Neural progenitor cell (in vitro differentiated cells): ENCODE data around the gene OR2A5. TPM values are rescaled to one million over a fixed set of nuclear protein-coding genes. Genes with fewer than 3 reads are reported as not detected.

Source experiments
- DNase-seq: peaks from one replicate; pipeline ENCODE4 v3.0.0-alpha.2; 2016; ENCODE audit warnings: low spot score
- H2AFZ ChIP-seq: fragments of 200-600 bp; sonication (generic); replicated peaks from 2 replicates; pipeline ENCODE4 v1.6.1; 2016; ENCODE audit warnings: antibody characterized with exemption
- H3F3A ChIP-seq: fragments of 200-600 bp; sonication (generic); 2 replicates; pipeline ENCODE4 v1.6.1; 2016; ENCODE audit warnings: antibody characterized with exemption, low read depth
- H3K27ac ChIP-seq: fragments of 200-600 bp; sonication (generic); 2 replicates; pipeline ENCODE4 v1.5.1; 2016; ENCODE audit warnings: mild to moderate bottlenecking
- H3K27me3 ChIP-seq: fragments of 200-600 bp; sonication (generic); 2 replicates; pipeline ENCODE4 v1.6.1; 2016; ENCODE audit warnings: mild to moderate bottlenecking, moderate library complexity
- H3K36me3 ChIP-seq: fragments of 200-600 bp; sonication (generic); 2 replicates; pipeline ENCODE4 v1.5.1; 2016
- H3K4me1 ChIP-seq: fragments of 200-600 bp; sonication (generic); 2 replicates; pipeline ENCODE4 v1.6.1; 2016; ENCODE audit warnings: mixed run types
- H3K4me2 ChIP-seq: fragments of 200-600 bp; sonication (generic); 2 replicates; pipeline ENCODE4 v1.6.1; 2016
- H3K4me3 ChIP-seq: fragments of 200-600 bp; sonication (generic); 2 replicates; pipeline ENCODE4 v1.5.1; 2016
- H3K79me2 ChIP-seq: fragments of 200-600 bp; sonication (generic); 2 replicates; pipeline ENCODE4 v1.6.1; 2016; ENCODE audit warnings: low read depth
- H3K9ac ChIP-seq: fragments of 200-600 bp; sonication (generic); 2 replicates; pipeline ENCODE4 v1.6.1; 2016
- H3K9me3 ChIP-seq: fragments of 200-600 bp; sonication (generic); 2 replicates; pipeline ENCODE4 v1.5.1; 2016; ENCODE audit warnings: low read depth
- H4K20me1 ChIP-seq: fragments of 200-600 bp; sonication (generic); 2 replicates; pipeline ENCODE4 v1.6.1; 2016; ENCODE audit warnings: low read depth
- H3K27ac Mint-ChIP-seq: 3 replicates; pipeline ENCODE4 v1.8.0; 2021; ENCODE audit warnings: mixed read lengths
- H3K27me3 Mint-ChIP-seq: 2 replicates; pipeline ENCODE4 v1.8.0; 2022; ENCODE audit warnings: low read depth, mild to moderate bottlenecking, inconsistent platforms, moderate library complexity, mixed read lengths; ENCODE audit not compliant: insufficient read depth
- H3K36me3 Mint-ChIP-seq: 3 replicates; pipeline ENCODE4 v1.8.0; 2021; ENCODE audit warnings: mixed read lengths
- H3K4me1 Mint-ChIP-seq: 3 replicates; pipeline ENCODE4 v1.8.0; 2021; ENCODE audit warnings: mixed read lengths
- H3K4me3 Mint-ChIP-seq: 3 replicates; pipeline ENCODE4 v1.8.0; 2021; ENCODE audit warnings: mild to moderate bottlenecking, moderate library complexity, mixed read lengths
- H3K9me3 Mint-ChIP-seq: 3 replicates; pipeline ENCODE4 v1.8.0; 2020; ENCODE audit warnings: mixed read lengths
- CTCF ChIP-seq: fragments of 200-600 bp; sonication (generic); IDR thresholded peaks from 2 replicates; pipeline ENCODE4 v1.5.1; 2017; ENCODE audit warnings: antibody characterized with exemption, mild to moderate bottlenecking
- EZH2 ChIP-seq: fragments of 200-600 bp; sonication (generic); IDR thresholded peaks from 2 replicates; pipeline ENCODE4 v1.6.1; 2017; ENCODE audit warnings: antibody characterized with exemption, mild to moderate bottlenecking, moderate library complexity
- EZH2phosphoT487 ChIP-seq: fragments of 200-600 bp; sonication (generic); IDR thresholded peaks from 2 replicates; pipeline ENCODE4 v1.6.1; 2017; ENCODE audit warnings: antibody characterized with exemption
- total RNA-seq: library from RNA; depleted of rRNA; stranded (reverse); fragments of >200 nt; gene quantifications from 2 replicates; pipeline ENCODE4 v1.2.3, GENCODE V29; 2015; ENCODE audit warnings: low replicate concordance

OR2A5 gene
- not detected in 2 replicates for total RNA-seq

- Histone ChIP-seq H3K27me3 (no peaks in the 10 kb centered on the region), H3K9me3 (no peaks in the 10 kb centered on the region), H3K4me1 (no peaks in the 10 kb centered on the region), H3K4me3 (no peak within 1 kb of the TSS), H3K36me3 (no peaks in the 10 kb centered on the region), H3K27ac (no peak within 1 kb of the TSS), H3K79me2 (no peaks in the 10 kb centered on the region), H3K9ac (no peak within 1 kb of the TSS), H2AFZ (no peak within 1 kb of the TSS), H3K4me2 (no peak within 1 kb of the TSS), H4K20me1 (no peaks in the 10 kb centered on the region), H3F3A (no peaks in the 10 kb centered on the region)
- TF ChIP-seq EZH2phosphoT487 (no peak), CTCF (no peak), EZH2 (no peak)
- Mint-ChIP-seq H3K4me3 (no peak within 1 kb of the TSS), H3K27me3 (no peaks in the 10 kb centered on the region), H3K9me3 (no peaks in the 10 kb centered on the region), H3K36me3 (no peaks in the 10 kb centered on the region), H3K4me1 (peaks cover 5% of the 10 kb centered on the region), H3K27ac (no peak within 1 kb of the TSS)
- no peak for DNase-seq
These were observed at the start of gene OR2A5 for GRCh38 chr7:144048648-144049047. OR2A5 (plus strand) TSS chr7:144048948; CDS start chr7:144050402, 1,454 bp downstream.

- no peak within 1 kb of the TSS for H2AFZ ChIP-seq
- H3K36me3 ChIP-seq: no peaks in the 10 kb centered on the region
- no peak within 1 kb of the TSS for H3K27ac ChIP-seq
- no peak for DNase-seq
- no peak for TF ChIP-seq EZH2
- TF ChIP-seq CTCF: no peak
- TF ChIP-seq EZH2phosphoT487: no peak
- H3K27me3 ChIP-seq: no peaks in the 10 kb centered on the region
- no peak within 1 kb of the TSS for H3K4me2 ChIP-seq
- no peaks in the 10 kb centered on the region for H3K36me3 Mint-ChIP-seq
- no peaks in the 10 kb centered on the region for H3K9me3 Mint-ChIP-seq
- no peak within 1 kb of the TSS for H3K9ac ChIP-seq
- H3K27me3 Mint-ChIP-seq: no peaks in the 10 kb centered on the region
- H4K20me1 ChIP-seq: no peaks in the 10 kb centered on the region
- no peaks in the 10 kb centered on the region for H3K79me2 ChIP-seq
- H3K27ac Mint-ChIP-seq: no peak within 1 kb of the TSS
- no peaks in the 10 kb centered on the region for H3K4me1 Mint-ChIP-seq
- H3F3A ChIP-seq: no peaks in the 10 kb centered on the region
- H3K9me3 ChIP-seq: no peaks in the 10 kb centered on the region
- no peak within 1 kb of the TSS for H3K4me3 Mint-ChIP-seq
- H3K4me1 ChIP-seq: no peaks in the 10 kb centered on the region
- no peak within 1 kb of the TSS for H3K4me3 ChIP-seq
These were observed 48.7 kb upstream of the OR2A5 start, which contains the start of gene OR6B1 for GRCh38 chr7:144000020-144000419. OR6B1 (plus strand) TSS chr7:144000320; CDS start chr7:144003997, 3,677 bp downstream.

GRCh38 chr7:144001543-144001942, 47.2 kb upstream of the OR2A5 start:
- DNase-seq: no peak
- Histone ChIP-seq H3K4me2 (no peak overlapping the region), H3K4me1 (no peaks in the 10 kb centered on the region), H3K9me3 (no peaks in the 10 kb centered on the region), H3K27me3 (no peaks in the 10 kb centered on the region), H3K36me3 (no peaks in the 10 kb centered on the region), H3K27ac (no peak overlapping the region), H3F3A (no peaks in the 10 kb centered on the region), H3K79me2 (no peaks in the 10 kb centered on the region), H2AFZ (no peak overlapping the region), H3K4me3 (no peak overlapping the region), H3K9ac (no peak overlapping the region), H4K20me1 (no peaks in the 10 kb centered on the region)
- Mint-ChIP-seq H3K9me3 (no peaks in the 10 kb centered on the region), H3K4me3 (no peak overlapping the region), H3K27me3 (no peaks in the 10 kb centered on the region), H3K36me3 (no peaks in the 10 kb centered on the region), H3K4me1 (no peaks in the 10 kb centered on the region), H3K27ac (no peak overlapping the region)
- no peak for TF ChIP-seq EZH2phosphoT487
- TF ChIP-seq EZH2: no peak
- TF ChIP-seq CTCF: no peak
